ENCODE data around the gene PLCB4.

DNA sequence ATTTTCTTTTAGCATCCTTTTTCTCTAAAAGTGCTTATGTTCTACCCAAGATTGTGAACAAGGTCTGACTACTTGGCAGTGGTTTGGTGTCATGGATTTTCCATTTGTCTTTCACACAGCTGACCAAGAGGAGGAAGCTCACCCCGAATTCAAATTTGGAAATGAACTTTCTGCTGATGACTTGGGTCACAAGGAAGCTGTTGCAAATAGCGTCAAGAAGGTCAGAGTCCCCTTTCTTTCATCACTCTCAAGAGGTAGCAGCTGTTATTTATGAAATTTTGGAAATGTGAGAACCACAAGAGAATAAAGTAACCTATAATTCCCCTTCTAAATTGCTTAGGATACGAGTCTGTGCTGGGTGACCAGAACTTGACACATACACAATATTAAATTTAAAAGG is 332.5 kb downstream of the PLCB4 start:
- TF ChIP-seq POLR2AphosphoS5 (IDR thresholded peaks at IDR 0.05) (no peak), POLR2A (IDR thresholded peaks at IDR 0.05) (no peak), EP300 (IDR thresholded peaks at IDR 0.05; ENCODE audit: low read depth) (no peak)
- TF ChIP-seq, protein P1, sequence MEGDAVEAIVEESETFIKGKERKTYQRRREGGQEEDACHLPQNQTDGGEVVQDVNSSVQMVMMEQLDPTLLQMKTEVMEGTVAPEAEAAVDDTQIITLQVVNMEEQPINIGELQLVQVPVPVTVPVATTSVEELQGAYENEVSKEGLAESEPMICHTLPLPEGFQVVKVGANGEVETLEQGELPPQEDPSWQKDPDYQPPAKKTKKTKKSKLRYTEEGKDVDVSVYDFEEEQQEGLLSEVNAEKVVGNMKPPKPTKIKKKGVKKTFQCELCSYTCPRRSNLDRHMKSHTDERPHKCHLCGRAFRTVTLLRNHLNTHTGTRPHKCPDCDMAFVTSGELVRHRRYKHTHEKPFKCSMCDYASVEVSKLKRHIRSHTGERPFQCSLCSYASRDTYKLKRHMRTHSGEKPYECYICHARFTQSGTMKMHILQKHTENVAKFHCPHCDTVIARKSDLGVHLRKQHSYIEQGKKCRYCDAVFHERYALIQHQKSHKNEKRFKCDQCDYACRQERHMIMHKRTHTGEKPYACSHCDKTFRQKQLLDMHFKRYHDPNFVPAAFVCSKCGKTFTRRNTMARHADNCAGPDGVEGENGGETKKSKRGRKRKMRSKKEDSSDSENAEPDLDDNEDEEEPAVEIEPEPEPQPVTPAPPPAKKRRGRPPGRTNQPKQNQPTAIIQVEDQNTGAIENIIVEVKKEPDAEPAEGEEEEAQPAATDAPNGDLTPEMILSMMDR (IDR thresholded peaks at IDR 0.05) = no peak

All from transverse colon (tissue), 4 donors.